ENCODE data around the gene ANKRD42. TPM values are rescaled to one million over a fixed set of nuclear protein-coding genes. Genes with fewer than 3 reads are reported as not detected.

The ANKRD42 gene
- total RNA-seq, 1 donor from 2014 or later: 12.1 TPM

- no peaks in the 10 kb centered on the region for H3K9me3 Mint-ChIP-seq (ENCODE audit: low read depth)
- no peak overlapping the region for H3K27ac Mint-ChIP-seq
- H3K27me3 Mint-ChIP-seq: no peaks in the 10 kb centered on the region
- no peak overlapping the region for H3K4me3 Mint-ChIP-seq (ENCODE audit: low read depth)
- peaks cover 2% of the 10 kb centered on the region for H3K36me3 Mint-ChIP-seq (ENCODE audit: insufficient read depth)
- TF ChIP-seq, protein P1, sequence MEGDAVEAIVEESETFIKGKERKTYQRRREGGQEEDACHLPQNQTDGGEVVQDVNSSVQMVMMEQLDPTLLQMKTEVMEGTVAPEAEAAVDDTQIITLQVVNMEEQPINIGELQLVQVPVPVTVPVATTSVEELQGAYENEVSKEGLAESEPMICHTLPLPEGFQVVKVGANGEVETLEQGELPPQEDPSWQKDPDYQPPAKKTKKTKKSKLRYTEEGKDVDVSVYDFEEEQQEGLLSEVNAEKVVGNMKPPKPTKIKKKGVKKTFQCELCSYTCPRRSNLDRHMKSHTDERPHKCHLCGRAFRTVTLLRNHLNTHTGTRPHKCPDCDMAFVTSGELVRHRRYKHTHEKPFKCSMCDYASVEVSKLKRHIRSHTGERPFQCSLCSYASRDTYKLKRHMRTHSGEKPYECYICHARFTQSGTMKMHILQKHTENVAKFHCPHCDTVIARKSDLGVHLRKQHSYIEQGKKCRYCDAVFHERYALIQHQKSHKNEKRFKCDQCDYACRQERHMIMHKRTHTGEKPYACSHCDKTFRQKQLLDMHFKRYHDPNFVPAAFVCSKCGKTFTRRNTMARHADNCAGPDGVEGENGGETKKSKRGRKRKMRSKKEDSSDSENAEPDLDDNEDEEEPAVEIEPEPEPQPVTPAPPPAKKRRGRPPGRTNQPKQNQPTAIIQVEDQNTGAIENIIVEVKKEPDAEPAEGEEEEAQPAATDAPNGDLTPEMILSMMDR (IDR thresholded peaks at IDR 0.05; ENCODE audit: unreplicated experiment): peak; percentile 71
- peaks cover 14% of the 10 kb centered on the region for H3K4me1 Mint-ChIP-seq (ENCODE audit: low read depth)
- DNase-seq (ENCODE audit: low spot score, unreplicated experiment): peak; percentile 13
Measured at GRCh38 chr11:83241291-83241946, 47.9 kb downstream of the ANKRD42 start.

- no peak overlapping the region for H3K4me3 Mint-ChIP-seq (ENCODE audit: low read depth)
- H3K9me3 Mint-ChIP-seq (ENCODE audit: low read depth): no peaks in the 10 kb centered on the region
- TF ChIP-seq, protein P1 (IDR thresholded peaks at IDR 0.05; ENCODE audit: unreplicated experiment): no peak
- H3K36me3 Mint-ChIP-seq (ENCODE audit: insufficient read depth): peaks cover 4% of the 10 kb centered on the region
- H3K27ac Mint-ChIP-seq: no peak overlapping the region
- no peaks in the 10 kb centered on the region for H3K4me1 Mint-ChIP-seq (ENCODE audit: low read depth)
- DNase-seq (ENCODE audit: low spot score, unreplicated experiment): no peak
- H3K27me3 Mint-ChIP-seq: no peaks in the 10 kb centered on the region
Measured at GRCh38 chr11:83249445-83249844, 55.9 kb downstream of the ANKRD42 start.

- Mint-ChIP-seq H3K4me3 (ENCODE audit: low read depth) (no peak overlapping the region), H3K36me3 (ENCODE audit: insufficient read depth) (peaks cover 4% of the 10 kb centered on the region), H3K27ac (no peak overlapping the region), H3K9me3 (ENCODE audit: low read depth) (no peaks in the 10 kb centered on the region), H3K4me1 (ENCODE audit: low read depth) (peaks cover 4% of the 10 kb centered on the region), H3K27me3 (no peaks in the 10 kb centered on the region)
- TF ChIP-seq, protein P1 (IDR thresholded peaks at IDR 0.05; ENCODE audit: unreplicated experiment): peak; percentile 69
- DNase-seq (ENCODE audit: low spot score, unreplicated experiment): no peak
Measured at GRCh38 chr11:83249972-83250593, 56.6 kb downstream of the ANKRD42 start.

- Mint-ChIP-seq H3K27me3 (no peaks in the 10 kb centered on the region), H3K36me3 (ENCODE audit: insufficient read depth) (peaks cover 5% of the 10 kb centered on the region), H3K4me3 (ENCODE audit: low read depth) (no peak overlapping the region), H3K27ac (no peak overlapping the region), H3K9me3 (ENCODE audit: low read depth) (no peaks in the 10 kb centered on the region), H3K4me1 (ENCODE audit: low read depth) (peaks cover 21% of the 10 kb centered on the region)
- TF ChIP-seq, protein P1 (IDR thresholded peaks at IDR 0.05; ENCODE audit: unreplicated experiment): no peak
- no peak for DNase-seq (ENCODE audit: low spot score, unreplicated experiment)
Measured at GRCh38 chr11:83252266-83252665, 58.8 kb downstream of the ANKRD42 start.

GRCh38 chr11:83252941-83253340 is 59.4 kb downstream of the ANKRD42 start:
- Mint-ChIP-seq H3K9me3 (ENCODE audit: low read depth) (no peaks in the 10 kb centered on the region), H3K27ac (no peak overlapping the region), H3K36me3 (ENCODE audit: insufficient read depth) (peaks cover 5% of the 10 kb centered on the region), H3K4me1 (ENCODE audit: low read depth) (peaks cover 23% of the 10 kb centered on the region), H3K27me3 (no peaks in the 10 kb centered on the region), H3K4me3 (ENCODE audit: low read depth) (no peak overlapping the region)
- TF ChIP-seq, protein P1 (IDR thresholded peaks at IDR 0.05; ENCODE audit: unreplicated experiment): no peak
- DNase-seq (ENCODE audit: low spot score, unreplicated experiment): no peak
